ENCODE data around the gene CIAO1.

- no peak for TF ChIP-seq CTCF (IDR thresholded peaks at IDR 0.05)
- no peak for TF ChIP-seq POLR2A (IDR thresholded peaks at IDR 0.05)
These were observed 27.8 kb upstream of the CIAO1 start for GRCh38 chr2:96238266-96238665.

All from testis (tissue), 2 donors.